ENCODE measurements around the gene C1QTNF6. TPM values are rescaled to one million over a fixed set of nuclear protein-coding genes. Genes with fewer than 3 reads are reported as not detected.

Gene C1QTNF6
- total and polyA plus RNA-seq, 2 experiments from 2014 or later: 23.6 to 29.7 TPM

- no peak overlapping the region for H3K4me2 ChIP-seq
- 89% methylated on average over 3 of the region's 3 CpGs for WGBS (ENCODE audit: low lambda C conversion rate, missing lambda C conversion rate)
- H3K4me3 ChIP-seq: no peak overlapping the region
- peaks cover 6% of the 10 kb centered on the region for H3K4me1 ChIP-seq (ENCODE audit: insufficient read depth)
- TF ChIP-seq EZH2phosphoT487 (IDR thresholded peaks at IDR 0.05; ENCODE audit: low read depth, severe bottlenecking, unreplicated experiment) (no peak), CTCF (IDR thresholded peaks at IDR 0.05; ENCODE audit: poor library complexity) (no peak), EZH2 (IDR thresholded peaks at IDR 0.05; ENCODE audit: borderline replicate concordance) (no peak)
- no peaks in the 10 kb centered on the region for H3K79me2 ChIP-seq
- DNase-seq (ENCODE audit: low spot score): no peak
- H2AFZ ChIP-seq: no peak overlapping the region
- no peaks in the 10 kb centered on the region for H3K36me3 ChIP-seq (replicated peaks; ENCODE audit: insufficient read depth, low read depth)
- no peaks in the 10 kb centered on the region for H4K20me1 ChIP-seq (ENCODE audit: insufficient read depth, poor library complexity, severe bottlenecking)
- no peaks in the 10 kb centered on the region for H3K9me3 ChIP-seq (ENCODE audit: low read depth)
- no peak overlapping the region for H3K27ac ChIP-seq
- no peaks in the 10 kb centered on the region for H3K27me3 ChIP-seq
- H3K9me2 ChIP-seq (replicated peaks; ENCODE audit: insufficient read depth): no peaks in the 10 kb centered on the region
These were observed 36.0 kb upstream of the C1QTNF6 start for GRCh38 chr22:37223965-37224551.

GRCh38 chr22:37222440-37222971 is 34.5 kb upstream of the C1QTNF6 start:
- no peak overlapping the region for H3K27ac ChIP-seq
- no peaks in the 10 kb centered on the region for H3K36me3 ChIP-seq (replicated peaks; ENCODE audit: insufficient read depth, low read depth)
- H4K20me1 ChIP-seq (ENCODE audit: insufficient read depth, poor library complexity, severe bottlenecking): no peaks in the 10 kb centered on the region
- H3K9me3 ChIP-seq (ENCODE audit: low read depth): no peaks in the 10 kb centered on the region
- H3K4me3 ChIP-seq: no peak overlapping the region
- H3K4me1 ChIP-seq (ENCODE audit: insufficient read depth): no peaks in the 10 kb centered on the region
- H3K9me2 ChIP-seq (replicated peaks; ENCODE audit: insufficient read depth): no peaks in the 10 kb centered on the region
- no peak for DNase-seq (ENCODE audit: low spot score)
- no peaks in the 10 kb centered on the region for H3K79me2 ChIP-seq
- TF ChIP-seq CTCF (IDR thresholded peaks at IDR 0.05; ENCODE audit: poor library complexity) (no peak), EZH2 (IDR thresholded peaks at IDR 0.05; ENCODE audit: borderline replicate concordance) (no peak), EZH2phosphoT487 (IDR thresholded peaks at IDR 0.05; ENCODE audit: low read depth, severe bottlenecking, unreplicated experiment) (no peak)
- H3K27me3 ChIP-seq: no peaks in the 10 kb centered on the region
- WGBS (ENCODE audit: low lambda C conversion rate, missing lambda C conversion rate): 89% methylated on average over 8 of the region's 8 CpGs
- H3K4me2 ChIP-seq: no peak overlapping the region
- no peak overlapping the region for H2AFZ ChIP-seq

GRCh38 chr22:37221424-37222333 is 33.6 kb upstream of the C1QTNF6 start:
- no peak overlapping the region for H3K4me3 ChIP-seq
- H3K4me1 ChIP-seq (ENCODE audit: insufficient read depth): no peaks in the 10 kb centered on the region
- H3K27me3 ChIP-seq: no peaks in the 10 kb centered on the region
- DNase-seq (ENCODE audit: low spot score): no peak
- no peaks in the 10 kb centered on the region for H3K9me3 ChIP-seq (ENCODE audit: low read depth)
- no peak overlapping the region for H3K27ac ChIP-seq
- 94% methylated on average over 10 of the region's 10 CpGs for WGBS (ENCODE audit: low lambda C conversion rate, missing lambda C conversion rate)
- H3K36me3 ChIP-seq (replicated peaks; ENCODE audit: insufficient read depth, low read depth): no peaks in the 10 kb centered on the region
- H2AFZ ChIP-seq: no peak overlapping the region
- H3K79me2 ChIP-seq: no peaks in the 10 kb centered on the region
- TF ChIP-seq EZH2phosphoT487 (IDR thresholded peaks at IDR 0.05; ENCODE audit: low read depth, severe bottlenecking, unreplicated experiment) (no peak), EZH2 (IDR thresholded peaks at IDR 0.05; ENCODE audit: borderline replicate concordance) (no peak), CTCF (IDR thresholded peaks at IDR 0.05; ENCODE audit: poor library complexity) (no peak)
- no peaks in the 10 kb centered on the region for H4K20me1 ChIP-seq (ENCODE audit: insufficient read depth, poor library complexity, severe bottlenecking)
- H3K4me2 ChIP-seq: no peak overlapping the region
- H3K9me2 ChIP-seq (replicated peaks; ENCODE audit: insufficient read depth): no peaks in the 10 kb centered on the region

Data from hepatocyte (in vitro differentiated cells).